ENCODE measurements around the gene USP3.

Gene USP3

DNA sequence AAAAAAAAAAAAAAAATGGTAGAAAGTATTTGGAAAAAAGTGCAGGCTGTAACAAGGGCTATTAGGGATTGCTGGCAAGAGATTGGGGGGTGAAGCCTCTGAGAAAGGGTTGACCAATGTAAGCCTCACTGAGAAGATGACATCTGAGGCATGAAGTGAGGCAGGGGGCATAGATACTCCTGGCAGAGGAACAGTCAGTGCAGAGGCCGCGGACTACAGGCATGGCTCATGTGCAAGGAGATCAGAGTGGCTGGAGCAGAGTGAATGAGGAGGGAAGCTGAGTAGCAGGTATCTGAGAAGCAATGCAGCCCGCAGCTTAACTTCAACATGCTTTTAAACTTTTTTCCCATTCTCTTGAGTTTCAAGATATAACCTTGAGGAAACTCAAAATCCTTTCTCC, 98.2 kb downstream of the USP3 start:
- ATAC-seq: no peak
- TF ChIP-seq SNAI2 (CRISPR knock-in tag; IDR thresholded peaks at IDR 0.05) (no peak), TOX (CRISPR knock-in tag; IDR thresholded peaks at IDR 0.05; ENCODE audit: borderline replicate concordance) (no peak), CREB5 (CRISPR knock-in tag; IDR thresholded peaks at IDR 0.05; ENCODE audit: low read depth) (no peak), RARB (CRISPR knock-in tag; IDR thresholded peaks at IDR 0.05) (no peak), GLIS3 (CRISPR knock-in tag; IDR thresholded peaks at IDR 0.05) (no peak)

DNA sequence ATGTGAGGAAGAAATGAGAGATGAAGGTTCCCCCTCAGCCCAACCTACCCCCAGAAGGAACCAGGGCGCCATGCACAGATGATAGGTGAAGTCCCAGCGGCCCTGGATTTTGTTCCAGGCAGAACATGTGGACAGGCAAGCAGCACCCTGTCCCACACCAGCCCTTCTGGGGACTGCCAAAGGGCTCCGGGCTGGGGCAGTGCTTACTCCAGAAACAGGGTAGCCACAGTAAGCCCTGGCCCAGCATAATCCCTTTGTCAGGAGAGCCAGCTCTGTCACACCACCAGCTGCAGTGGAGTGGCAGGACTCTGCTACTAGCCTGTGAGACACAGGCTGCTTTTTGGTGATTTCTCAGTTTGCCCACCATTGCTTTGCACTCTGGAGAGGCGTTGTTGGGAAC, 99.1 kb downstream of the USP3 start:
- TF ChIP-seq BACH2 (CRISPR knock-in tag; IDR thresholded peaks at IDR 0.05; ENCODE audit: borderline replicate concordance): no peak
- no peak for TF ChIP-seq TOX (CRISPR knock-in tag; IDR thresholded peaks at IDR 0.05; ENCODE audit: borderline replicate concordance)
- no peak for TF ChIP-seq ZFP30 (CRISPR knock-in tag; IDR thresholded peaks at IDR 0.05)
- TF ChIP-seq PPARA (CRISPR knock-in tag; IDR thresholded peaks at IDR 0.05; ENCODE audit: borderline replicate concordance): no peak
- no peak for TF ChIP-seq ZNF565 (CRISPR knock-in tag; conservative IDR thresholded peaks at IDR 0.05; ENCODE audit: low read depth)
- no peak for TF ChIP-seq ZC3H10 (CRISPR knock-in tag; IDR thresholded peaks at IDR 0.05)
- TF ChIP-seq, protein P1, sequence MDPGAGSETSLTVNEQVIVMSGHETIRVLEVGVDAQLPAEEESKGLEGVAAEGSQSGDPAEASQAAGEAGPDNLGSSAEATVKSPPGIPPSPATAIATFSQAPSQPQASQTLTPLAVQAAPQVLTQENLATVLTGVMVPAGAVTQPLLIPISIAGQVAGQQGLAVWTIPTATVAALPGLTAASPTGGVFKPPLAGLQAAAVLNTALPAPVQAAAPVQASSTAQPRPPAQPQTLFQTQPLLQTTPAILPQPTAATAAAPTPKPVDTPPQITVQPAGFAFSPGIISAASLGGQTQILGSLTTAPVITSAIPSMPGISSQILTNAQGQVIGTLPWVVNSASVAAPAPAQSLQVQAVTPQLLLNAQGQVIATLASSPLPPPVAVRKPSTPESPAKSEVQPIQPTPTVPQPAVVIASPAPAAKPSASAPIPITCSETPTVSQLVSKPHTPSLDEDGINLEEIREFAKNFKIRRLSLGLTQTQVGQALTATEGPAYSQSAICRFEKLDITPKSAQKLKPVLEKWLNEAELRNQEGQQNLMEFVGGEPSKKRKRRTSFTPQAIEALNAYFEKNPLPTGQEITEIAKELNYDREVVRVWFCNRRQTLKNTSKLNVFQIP (CRISPR knock-in tag; IDR thresholded peaks at IDR 0.05; ENCODE audit: borderline replicate concordance, low read depth): no peak
- TF ChIP-seq ZNF8 (CRISPR knock-in tag; IDR thresholded peaks at IDR 0.05): no peak
- no peak for TF ChIP-seq ZFP3 (CRISPR knock-in tag; IDR thresholded peaks at IDR 0.05)
- TF ChIP-seq SNAI2 (CRISPR knock-in tag; IDR thresholded peaks at IDR 0.05): no peak
- TF ChIP-seq CREB5 (CRISPR knock-in tag; IDR thresholded peaks at IDR 0.05; ENCODE audit: low read depth): no peak
- no peak for ATAC-seq

DNA sequence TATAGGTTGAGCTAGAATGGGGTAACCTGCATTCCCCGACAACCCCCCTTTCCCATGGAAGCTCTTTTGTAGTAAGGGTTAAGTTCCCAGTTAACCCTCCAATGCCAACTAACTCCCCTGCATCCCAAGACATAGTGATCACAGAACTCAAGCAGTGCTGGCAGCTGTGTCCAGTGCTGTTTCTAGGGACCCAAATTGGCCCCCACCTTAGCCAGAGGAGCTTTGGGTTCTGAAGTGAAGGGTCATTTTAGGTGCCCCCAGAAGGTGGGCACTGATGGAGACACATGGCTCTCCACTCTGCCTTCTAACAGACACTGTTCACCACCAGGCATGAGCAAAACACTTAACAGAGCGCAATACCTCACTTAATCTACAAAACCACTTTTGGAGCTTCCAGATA, 99.9 kb downstream of the USP3 start:
- TF ChIP-seq TCF4 (CRISPR knock-in tag; IDR thresholded peaks at IDR 0.05; ENCODE audit: borderline replicate concordance): no peak
- TF ChIP-seq, protein P2, sequence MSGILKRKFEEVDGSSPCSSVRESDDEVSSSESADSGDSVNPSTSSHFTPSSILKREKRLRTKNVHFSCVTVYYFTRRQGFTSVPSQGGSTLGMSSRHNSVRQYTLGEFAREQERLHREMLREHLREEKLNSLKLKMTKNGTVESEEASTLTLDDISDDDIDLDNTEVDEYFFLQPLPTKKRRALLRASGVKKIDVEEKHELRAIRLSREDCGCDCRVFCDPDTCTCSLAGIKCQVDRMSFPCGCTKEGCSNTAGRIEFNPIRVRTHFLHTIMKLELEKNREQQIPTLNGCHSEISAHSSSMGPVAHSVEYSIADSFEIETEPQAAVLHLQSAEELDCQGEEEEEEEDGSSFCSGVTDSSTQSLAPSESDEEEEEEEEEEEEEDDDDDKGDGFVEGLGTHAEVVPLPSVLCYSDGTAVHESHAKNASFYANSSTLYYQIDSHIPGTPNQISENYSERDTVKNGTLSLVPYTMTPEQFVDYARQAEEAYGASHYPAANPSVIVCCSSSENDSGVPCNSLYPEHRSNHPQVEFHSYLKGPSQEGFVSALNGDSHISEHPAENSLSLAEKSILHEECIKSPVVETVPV (CRISPR knock-in tag; IDR thresholded peaks at IDR 0.05): no peak
- TF ChIP-seq ZC3H10 (CRISPR knock-in tag; IDR thresholded peaks at IDR 0.05): no peak
- no peak for TF ChIP-seq ESRRG (CRISPR knock-in tag; IDR thresholded peaks at IDR 0.05)
- no peak for TF ChIP-seq ZNF565 (CRISPR knock-in tag; conservative IDR thresholded peaks at IDR 0.05; ENCODE audit: low read depth)
- no peak for TF ChIP-seq ZFP3 (CRISPR knock-in tag; IDR thresholded peaks at IDR 0.05)
- ATAC-seq: no peak

DNA sequence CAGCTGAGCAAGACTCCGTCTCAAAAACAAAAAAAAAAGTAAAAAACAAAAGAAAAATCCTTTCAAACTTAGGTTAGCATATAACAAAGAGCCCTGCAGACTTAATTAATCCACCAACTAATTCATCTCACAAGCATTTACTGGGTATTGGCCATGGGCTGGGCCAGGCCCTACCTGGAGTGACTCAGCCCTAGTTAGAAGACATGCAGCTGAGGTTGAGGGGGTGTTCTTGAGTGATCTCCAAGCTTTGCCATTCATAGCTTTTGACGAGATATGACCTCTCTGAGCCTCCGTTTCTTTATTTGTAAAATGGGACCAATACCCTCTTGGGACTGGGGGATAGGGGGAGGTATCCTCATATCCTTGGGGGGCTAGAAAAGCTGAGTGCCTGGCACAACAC, 100.6 kb downstream of the USP3 start:
- no peak for ATAC-seq
- TF ChIP-seq OSR1 (CRISPR knock-in tag; IDR thresholded peaks at IDR 0.05): no peak
- no peak for TF ChIP-seq TCF4 (CRISPR knock-in tag; IDR thresholded peaks at IDR 0.05; ENCODE audit: borderline replicate concordance)
- TF ChIP-seq ZC3H10 (CRISPR knock-in tag; IDR thresholded peaks at IDR 0.05): no peak
- TF ChIP-seq ESRRG (CRISPR knock-in tag; IDR thresholded peaks at IDR 0.05): no peak
- no peak for TF ChIP-seq ARNTL (CRISPR knock-in tag; IDR thresholded peaks at IDR 0.05; ENCODE audit: borderline replicate concordance, low read depth)
- no peak for TF ChIP-seq BACH2 (CRISPR knock-in tag; IDR thresholded peaks at IDR 0.05; ENCODE audit: borderline replicate concordance)
- TF ChIP-seq CREB5 (CRISPR knock-in tag; IDR thresholded peaks at IDR 0.05; ENCODE audit: low read depth): no peak
- TF ChIP-seq, protein P2 (CRISPR knock-in tag; IDR thresholded peaks at IDR 0.05): no peak
- no peak for TF ChIP-seq ZFP3 (CRISPR knock-in tag; IDR thresholded peaks at IDR 0.05)
- no peak for TF ChIP-seq ZFP30 (CRISPR knock-in tag; IDR thresholded peaks at IDR 0.05)
- TF ChIP-seq SNAI2 (CRISPR knock-in tag; IDR thresholded peaks at IDR 0.05): no peak
- TF ChIP-seq, protein P1 (CRISPR knock-in tag; IDR thresholded peaks at IDR 0.05; ENCODE audit: borderline replicate concordance, low read depth): no peak

Measured in SK-N-SH treated with all-trans-retinoic acid at 6 μM for 48 hours (cell line).